Stimulated activated CD4-positive, alpha-beta T cell treated with anti-CD3 and anti-CD28 coated beads, Interleukin-15, amount 100 ng/mL, for 48 hours (primary cell): ENCODE measurements around the gene CORO6.

Source experiments
- DNase-seq, 2 donors: peaks; one replicate each; pipeline ENCODE4 v3.0.0-alpha.2; 2020; ENCODE audit warnings: low read depth in 2 of 2

Gene CORO6

GRCh38 chr17:29630630-29631193 is 8.0 kb upstream of the CORO6 start:
- no peak for DNase-seq

DNA sequence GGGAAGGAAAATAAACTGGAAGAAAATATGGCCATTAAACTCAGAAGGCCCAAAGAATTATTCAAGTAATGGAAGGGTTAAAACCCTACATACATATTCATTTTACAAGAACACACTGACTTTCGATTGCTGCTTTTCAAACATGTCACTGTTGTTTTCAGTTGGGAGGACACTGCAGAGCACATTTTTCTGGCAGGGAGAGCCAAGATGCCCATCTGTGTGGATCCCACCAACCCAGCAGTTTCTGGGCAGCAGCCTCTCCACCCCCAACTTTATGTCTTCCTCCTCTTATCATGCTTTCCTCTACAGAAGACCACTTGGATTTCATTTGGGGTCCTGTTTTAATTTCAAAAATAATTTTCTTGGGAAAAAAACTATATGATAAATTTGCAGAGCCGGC is 7.1 kb upstream of the CORO6 start:
- DNase-seq = no peak

GRCh38 chr17:29628644-29629043 is 5.9 kb upstream of the CORO6 start:
- DNase-seq = no peak

DNA sequence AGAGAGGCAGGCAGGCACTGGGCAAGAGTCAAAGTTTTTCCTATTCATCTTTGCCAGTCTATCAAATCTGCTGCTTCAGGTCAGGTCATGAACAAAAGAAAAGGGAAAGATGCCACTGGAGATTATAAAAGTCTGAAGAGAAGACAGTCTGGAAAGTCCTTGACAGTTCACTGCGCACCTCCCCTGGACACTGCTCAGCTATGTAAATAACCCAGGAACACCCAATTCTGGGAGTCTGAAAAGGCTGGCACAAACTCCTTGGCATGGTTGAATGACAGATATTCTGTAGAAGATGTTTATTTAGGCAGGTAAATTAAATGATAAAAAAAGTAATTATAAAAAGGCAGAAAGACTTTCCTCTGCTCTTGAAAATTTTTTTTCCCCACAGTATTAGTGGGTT is 5.2 kb upstream of the CORO6 start:
- no peak for DNase-seq

- no peak for DNase-seq
Measured at GRCh38 chr17:29625037-29625750, 2.5 kb upstream of the CORO6 start.

GRCh38 chr17:29624586-29624985 is 1.9 kb upstream of the CORO6 start:
- no peak for DNase-seq

- DNase-seq = no peak
Measured at GRCh38 chr17:29623283-29623647, 553 bp upstream of the CORO6 start.

- no peak for DNase-seq
Measured at GRCh38 chr17:29621751-29622194, 939 bp downstream of the CORO6 start.

DNA sequence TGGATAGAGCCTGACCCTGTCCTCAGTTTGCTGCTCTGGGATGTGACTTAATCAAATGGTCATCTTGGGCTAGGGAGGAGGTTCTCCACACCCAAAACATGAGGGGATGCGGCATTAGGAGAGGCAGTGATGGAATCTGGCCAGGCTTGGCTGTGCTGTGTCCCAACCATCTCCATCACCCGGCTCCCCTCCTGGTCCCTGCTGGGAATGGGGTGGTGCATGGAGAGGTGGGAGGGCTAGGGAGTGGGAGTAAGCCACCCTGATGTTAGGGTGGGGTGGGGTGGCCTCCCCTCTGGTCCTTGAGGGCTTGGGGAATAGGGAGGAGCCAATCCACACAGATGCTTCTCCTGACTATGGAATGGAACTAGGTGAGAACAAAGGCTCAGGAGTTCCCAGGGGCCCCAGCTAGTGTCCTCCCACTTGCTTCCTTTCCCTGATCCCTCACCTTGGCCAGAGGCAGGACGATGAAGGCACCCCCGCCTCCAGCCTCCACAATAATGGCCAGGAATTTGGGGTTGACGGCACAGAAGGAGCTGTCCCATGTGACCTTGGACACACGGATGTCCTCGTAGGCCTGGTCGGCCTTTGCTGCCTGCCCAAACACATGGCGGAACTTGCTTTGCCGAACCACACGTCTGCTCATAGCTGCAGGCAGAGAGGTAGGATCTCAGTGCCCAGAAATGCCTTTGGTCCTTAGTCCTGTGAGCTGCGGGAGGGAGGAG is 1.8 kb downstream of the CORO6 start:
- no peak for DNase-seq

- no peak for DNase-seq
Measured at GRCh38 chr17:29620271-29620670, 2.4 kb downstream of the CORO6 start.

- no peak for DNase-seq
Measured at GRCh38 chr17:29619251-29619650, 3.5 kb downstream of the CORO6 start.

DNA sequence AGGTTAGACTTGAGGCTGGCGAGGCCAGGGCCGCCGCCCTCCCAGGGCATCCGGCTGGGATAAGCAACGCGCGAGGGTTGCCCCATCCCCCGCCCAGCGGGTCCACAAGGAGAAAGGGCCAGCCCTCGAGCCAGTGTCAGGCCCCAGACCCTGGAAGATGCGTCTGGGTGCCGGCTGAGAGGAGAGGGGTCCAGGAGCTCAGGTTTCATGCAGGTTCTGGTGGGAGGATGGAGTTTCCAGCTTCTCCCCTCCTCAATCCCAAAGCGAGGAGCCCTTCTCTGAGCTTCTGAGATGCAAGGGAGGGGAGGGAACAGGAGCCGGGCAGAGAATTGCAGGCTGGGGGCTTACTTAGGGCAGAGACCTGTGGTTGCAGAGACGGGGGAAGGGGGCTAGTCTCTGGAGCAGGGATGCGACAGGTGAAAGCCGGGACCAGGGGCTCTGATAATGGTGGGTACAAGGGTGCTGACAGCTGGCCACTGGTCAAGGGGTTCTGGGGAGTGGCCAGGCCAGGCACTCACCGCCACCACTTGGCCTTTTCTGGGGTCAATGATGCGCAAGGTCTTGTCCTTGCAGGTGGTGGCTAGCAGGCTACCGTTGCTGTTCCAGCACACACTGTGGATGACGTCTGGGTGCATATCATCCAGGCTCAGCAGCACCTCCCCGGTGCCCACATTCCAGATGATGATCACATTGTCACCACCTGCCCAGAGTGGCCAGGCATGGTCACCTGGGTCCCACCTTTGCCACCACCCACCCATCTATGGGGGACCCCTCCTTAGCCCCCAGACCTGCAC is 4.2 kb downstream of the CORO6 start:
- no peak for DNase-seq

- DNase-seq = peak; percentile 78 to 83
Measured at GRCh38 chr17:29617481-29618271, 5.0 kb downstream of the CORO6 start.

DNA sequence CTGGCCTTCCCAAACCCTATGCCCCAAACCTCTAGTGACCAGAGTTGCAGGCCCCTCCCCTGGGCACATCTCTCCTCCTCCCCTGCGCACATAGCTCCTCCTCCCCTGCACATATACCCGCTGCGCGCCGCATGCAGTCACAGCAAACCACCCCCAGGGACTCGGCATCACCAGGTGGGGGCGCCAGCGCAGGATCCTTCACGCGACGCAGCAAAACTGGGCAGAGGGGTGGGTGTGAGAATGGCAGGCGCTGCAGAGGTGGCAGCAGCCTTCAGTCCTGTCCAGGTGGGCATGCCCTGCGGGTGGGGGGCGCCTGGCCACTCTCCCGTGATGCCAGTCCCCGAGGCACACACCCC is 5.6 kb downstream of the CORO6 start:
- DNase-seq = peak; percentile 92 to 93

GRCh38 chr17:29616300-29617048 is 6.2 kb downstream of the CORO6 start:
- no peak for DNase-seq

DNA sequence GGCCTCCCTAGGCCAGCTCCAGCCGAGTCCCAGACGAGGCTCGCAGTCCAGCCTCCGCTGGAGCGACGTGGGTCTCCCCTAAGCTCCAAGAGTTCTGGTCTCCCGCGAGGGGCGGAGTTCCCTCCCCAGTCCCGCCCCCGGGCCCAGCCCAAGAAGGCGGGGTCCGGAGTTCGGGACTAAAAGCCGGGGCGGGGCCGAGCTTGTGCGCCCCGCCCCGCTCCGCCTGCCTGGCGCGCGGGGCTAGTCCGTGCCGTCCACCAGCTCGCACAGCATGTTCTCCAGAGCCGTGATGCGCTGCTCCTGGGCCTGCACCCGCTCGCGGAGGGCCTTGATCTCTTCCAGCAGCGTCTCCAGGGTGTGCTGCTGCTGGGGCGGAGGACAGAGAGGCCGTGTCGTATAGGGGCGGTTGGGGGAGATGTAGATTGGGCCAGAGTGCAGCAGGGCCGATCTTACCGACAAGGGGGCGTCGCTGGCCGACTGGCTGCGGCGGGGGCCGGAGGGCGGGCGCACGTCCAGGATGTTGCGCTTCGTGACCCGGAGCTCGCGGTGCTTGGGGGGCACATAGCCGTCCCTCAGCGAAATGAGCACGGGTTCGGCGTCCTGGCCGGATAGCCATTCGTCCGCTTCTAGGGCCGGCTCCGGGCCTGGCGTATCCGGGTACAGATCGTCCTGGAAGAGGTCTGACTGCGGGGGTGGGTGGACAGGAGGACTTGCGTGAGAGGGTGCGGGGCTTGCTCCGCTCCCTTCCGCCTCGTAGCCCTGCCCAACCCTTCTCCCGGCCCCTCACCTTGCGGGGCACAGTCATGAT is 7.0 kb downstream of the CORO6 start:
- DNase-seq = peak; percentile 66 to 83

DNA sequence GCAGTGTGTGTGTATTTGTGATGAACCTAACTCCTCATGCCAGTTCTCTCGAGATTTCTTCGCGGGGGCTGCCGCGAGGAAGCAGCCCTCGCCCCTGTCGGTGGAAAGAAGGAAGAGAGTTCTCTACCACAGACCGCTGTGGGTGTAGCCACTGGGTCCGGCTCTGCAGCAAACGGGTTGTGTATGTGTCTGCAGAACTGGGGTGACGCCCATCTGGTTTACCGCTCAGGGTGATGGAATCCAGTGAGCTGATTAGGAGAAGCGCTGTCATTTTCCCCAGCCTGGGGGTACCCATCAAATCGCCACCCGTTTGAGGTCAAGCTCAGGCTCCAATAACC is 7.7 kb downstream of the CORO6 start:
- DNase-seq = no peak

DNA sequence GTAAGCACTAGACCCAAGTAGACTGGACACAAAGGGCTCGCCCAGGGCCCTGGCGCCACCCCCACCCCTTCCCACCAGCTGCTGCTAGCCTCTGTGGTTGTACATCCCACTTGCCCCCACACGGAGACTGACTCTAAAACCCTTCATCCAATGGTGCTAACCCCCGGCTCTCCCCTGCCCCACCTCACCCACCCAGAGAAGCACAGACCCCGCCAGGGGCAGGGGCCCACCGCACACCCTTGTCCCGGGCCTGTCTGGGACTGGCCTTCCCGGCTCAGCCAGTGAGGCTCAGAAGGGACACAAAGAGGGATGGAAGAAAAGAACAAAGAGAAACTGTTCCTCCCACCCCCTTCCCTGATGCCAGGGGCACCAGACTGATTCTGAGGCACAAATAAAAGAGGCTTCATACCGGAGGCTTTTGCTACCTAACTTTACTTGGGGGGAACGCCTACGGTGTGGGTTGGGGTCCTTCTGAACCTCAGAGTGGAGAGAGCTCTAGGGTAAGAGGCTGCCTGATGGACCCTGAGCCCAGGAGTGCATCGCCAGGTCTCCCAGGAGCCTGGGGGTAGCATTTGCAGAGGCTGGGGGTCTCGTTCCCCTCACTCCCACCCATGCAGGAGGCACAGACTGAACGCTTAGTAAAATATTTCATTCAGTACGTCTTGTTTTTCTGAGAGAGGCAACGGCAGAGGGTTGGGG is 8.2 kb downstream of the CORO6 start:
- no peak for DNase-seq

- DNase-seq = no peak
Measured at GRCh38 chr17:29613856-29614255, 8.9 kb downstream of the CORO6 start.
